Smooth muscle cell (in vitro differentiated cells): ENCODE data around the gene ZNF267. TPM values are rescaled to one million over a fixed set of nuclear protein-coding genes. Genes with fewer than 3 reads are reported as not detected.

Experiments used
- DNase-seq: peaks from one replicate; lab custom pipeline; 2025; ENCODE audit not compliant: unreplicated experiment; lab: John Stamatoyannopoulos, UW
- H2AFZ ChIP-seq: fragments of 200-600 bp; sonication (generic); 2 replicates; pipeline ENCODE4 v1.6.0; 2016; ENCODE audit warnings: antibody characterized with exemption, low read depth, mild to moderate bottlenecking
- H3F3A ChIP-seq: fragments of 200-600 bp; sonication (generic); 2 replicates; pipeline ENCODE4 v1.6.0; 2017; ENCODE audit warnings: antibody characterized with exemption, low read depth
- H3K27ac ChIP-seq: fragments of 200-600 bp; sonication (generic); 2 replicates; pipeline ENCODE4 v1.5.1; 2016; ENCODE audit warnings: low read depth, mild to moderate bottlenecking
- H3K27me3 ChIP-seq: fragments of 200-600 bp; sonication (generic); 2 replicates; pipeline ENCODE4 v1.6.1; 2016; ENCODE audit warnings: low read depth, mild to moderate bottlenecking
- H3K36me3 ChIP-seq: fragments of 200-600 bp; sonication (generic); 2 replicates; pipeline ENCODE4 v1.5.1; 2016; ENCODE audit warnings: low read depth
- H3K4me1 ChIP-seq: fragments of 200-600 bp; sonication (generic); 2 replicates; pipeline ENCODE4 v1.5.1; 2016; ENCODE audit warnings: low read depth
- H3K4me2 ChIP-seq: fragments of 200-600 bp; sonication (generic); 2 replicates; pipeline ENCODE4 v1.6.0; 2016; ENCODE audit warnings: mild to moderate bottlenecking
- H3K4me3 ChIP-seq: fragments of 200-600 bp; sonication (generic); 2 replicates; pipeline ENCODE4 v1.5.1; 2016; ENCODE audit warnings: mild to moderate bottlenecking
- H3K79me2 ChIP-seq: fragments of 200-600 bp; sonication (generic); 2 replicates; pipeline ENCODE4 v1.6.0; 2016; ENCODE audit warnings: low read depth, mild to moderate bottlenecking
- H3K9ac ChIP-seq: fragments of 200-600 bp; sonication (generic); 2 replicates; pipeline ENCODE4 v1.6.0; 2016; ENCODE audit warnings: low read depth
- H3K9me3 ChIP-seq: fragments of 200-600 bp; sonication (generic); replicated peaks from 2 replicates; pipeline ENCODE4 v1.5.1; 2016; ENCODE audit warnings: low read depth
- H4K20me1 ChIP-seq: fragments of 200-600 bp; sonication (generic); 2 replicates; pipeline ENCODE4 v1.6.0; 2016; ENCODE audit warnings: low read depth
- CTCF ChIP-seq: fragments of 200-600 bp; sonication (generic); IDR thresholded peaks from 2 replicates; pipeline ENCODE4 v1.5.1; 2017; ENCODE audit warnings: borderline replicate concordance, mild to moderate bottlenecking, antibody characterized with exemption; ENCODE audit not compliant: insufficient read depth, poor library complexity, severe bottlenecking
- WGBS: methylation state at CpG from one replicate; pipeline ENCODE4 v1.1.7; 2016; ENCODE audit warnings: low lambda C conversion rate; 5-methylcytosine and 5-hydroxymethylcytosine counted together
- polyA plus RNA-seq: library from polyadenylated mRNA; unstranded; fragments of >200 nt; fragmentation: Nextera tagmentation; extraction: Ambion mirVana; gene quantifications from 2 replicates; pipeline ENCODE4 v1.2.1, GENCODE V29; 2016
- total RNA-seq: library from RNA; depleted of rRNA; stranded (reverse); fragments of >200 nt; gene quantifications from 2 replicates; pipeline ENCODE4 v1.2.3, GENCODE V29; 2014

ZNF267 gene
- total and polyA plus RNA-seq, 2 experiments from 2014 or later, result 9.7 to 30.8 TPM

- Histone ChIP-seq H3K4me1 (peaks cover 23% of the 10 kb centered on the region), H3K27ac (peak overlapping the region; percentile 99), H3K79me2 (peaks cover 55% of the 10 kb centered on the region), H2AFZ (no peak overlapping the region), H3K36me3 (no peaks in the 10 kb centered on the region), H3K4me3 (peak overlapping the region; percentile 100), H3K27me3 (no peaks in the 10 kb centered on the region), H3F3A (peaks cover 17% of the 10 kb centered on the region), H3K4me2 (peak overlapping the region; percentile 98), H4K20me1 (peaks cover 23% of the 10 kb centered on the region), H3K9me3 (no peaks in the 10 kb centered on the region), H3K9ac (peak overlapping the region; percentile 100)
- DNase-seq, result no peak
- 73% methylated on average over 5 of the region's 5 CpGs for WGBS
- TF ChIP-seq CTCF, result no peak
Observed at GRCh38 chr16:31875112-31875803, 1.7 kb downstream of the ZNF267 start.

- peaks cover 63% of the 10 kb centered on the region for H3K79me2 ChIP-seq
- no peaks in the 10 kb centered on the region for H3K27me3 ChIP-seq
- no peak for TF ChIP-seq CTCF
- H3F3A ChIP-seq, result peaks cover 17% of the 10 kb centered on the region
- no peaks in the 10 kb centered on the region for H3K9me3 ChIP-seq
- DNase-seq, result no peak
- H4K20me1 ChIP-seq, result peaks cover 29% of the 10 kb centered on the region
- H2AFZ ChIP-seq, result no peak overlapping the region
- H3K9ac ChIP-seq, result peak overlapping the region; percentile 58
- peak overlapping the region; percentile 99 for H3K27ac ChIP-seq
- H3K4me3 ChIP-seq, result peak overlapping the region; percentile 100
- 90% methylated on average over 4 of the region's 4 CpGs for WGBS
- no peaks in the 10 kb centered on the region for H3K36me3 ChIP-seq
- H3K4me2 ChIP-seq, result peak overlapping the region; percentile 98
- peaks cover 23% of the 10 kb centered on the region for H3K4me1 ChIP-seq
Observed at GRCh38 chr16:31875928-31876547, 2.4 kb downstream of the ZNF267 start.

GRCh38 chr16:31876951-31877828 is 3.6 kb downstream of the ZNF267 start:
- TF ChIP-seq CTCF, result no peak
- peak overlapping the region; percentile 98 for H3K4me2 ChIP-seq
- no peaks in the 10 kb centered on the region for H3K36me3 ChIP-seq
- no peaks in the 10 kb centered on the region for H3K9me3 ChIP-seq
- H3K9ac ChIP-seq, result peak overlapping the region; percentile 91
- peaks cover 38% of the 10 kb centered on the region for H4K20me1 ChIP-seq
- H3K27ac ChIP-seq, result peak overlapping the region; percentile 99
- DNase-seq, result no peak
- peak overlapping the region; percentile 12 for H3K4me3 ChIP-seq
- peaks cover 17% of the 10 kb centered on the region for H3F3A ChIP-seq
- peaks cover 23% of the 10 kb centered on the region for H3K4me1 ChIP-seq
- H3K27me3 ChIP-seq, result no peaks in the 10 kb centered on the region
- peaks cover 74% of the 10 kb centered on the region for H3K79me2 ChIP-seq
- no peak overlapping the region for H2AFZ ChIP-seq
- WGBS, result 45% methylated on average over 5 of the region's 5 CpGs
